Activated T-helper 1 cell treated with anti-CD3 and anti-CD28 coated beads, Interleukin-12 subunit alpha, Interleukin-12 subunit beta, Interleukin-2, Interleukin-4 antibody, amounts not matched to agents 30 ng/mL and 10 ng/mL and 1 ng/mL, durations not matched to agents 14 hours and 24 hours and 36 hours (primary cell): ENCODE measurements around the gene ZNF248. TPM values are rescaled to one million over a fixed set of nuclear protein-coding genes. Genes with fewer than 3 reads are reported as not detected.
A peak's percentile ranks its signal among the peaks of the same experiment; 100 is the strongest.
"Not testable (repeated sequence)": the region's sequence is repeated elsewhere in the genome, so short reads cannot be mapped to it uniquely, and the experiment has no call there.

Experiments
- DNase-seq: peaks from one replicate; pipeline ENCODE4 v3.0.0; 2021; ENCODE audit warnings: low spot score
- H3K27ac Mint-ChIP-seq: one replicate; pipeline ENCODE4 v1.8.0; 2021; ENCODE audit warnings: mild to moderate bottlenecking, mixed read lengths
- H3K27me3 Mint-ChIP-seq: one replicate; pipeline ENCODE4 v1.8.0; 2022; ENCODE audit warnings: mild to moderate bottlenecking, moderate library complexity, mixed read lengths; ENCODE audit not compliant: insufficient read depth
- H3K36me3 Mint-ChIP-seq: one replicate; pipeline ENCODE4 v1.8.0; 2021; ENCODE audit warnings: low read depth, mixed read lengths
- H3K4me1 Mint-ChIP-seq: one replicate; pipeline ENCODE4 v1.8.0; 2021; ENCODE audit warnings: low read depth, mixed read lengths
- H3K4me3 Mint-ChIP-seq: one replicate; pipeline ENCODE4 v1.8.0; 2021; ENCODE audit warnings: mild to moderate bottlenecking, moderate library complexity, mixed read lengths
- H3K9me3 Mint-ChIP-seq: one replicate; pipeline ENCODE4 v1.8.0; 2021; ENCODE audit warnings: mixed read lengths
- intact Hi-C: fragments of 100-400 bp; cut with micrococcal nuclease; formaldehyde crosslinking; loops from one replicate; pipeline ENCODE4 v1.15.1; 2024
- total RNA-seq: library from RNA; stranded (reverse); gene quantifications from 2 replicates; pipeline ENCODE4 v1.2.3, GENCODE V29; 2022

The ZNF248 gene
- total RNA-seq, 1 donor from 2014 or later: 7.9 TPM

- intact Hi-C loops: no loop called here
- Mint-ChIP-seq H3K27ac (no peak overlapping the region), H3K4me1 (peaks cover 21% of the 10 kb centered on the region), H3K27me3 (no peaks in the 10 kb centered on the region), H3K9me3 (no peaks in the 10 kb centered on the region), H3K36me3 (no peaks in the 10 kb centered on the region), H3K4me3 (no peak overlapping the region)
- no peak for DNase-seq
Observed at GRCh38 chr10:37860494-37861190, 3.2 kb upstream of the ZNF248 start.

- not testable (repeated sequence) for H3K27ac Mint-ChIP-seq, H3K9me3 Mint-ChIP-seq, DNase-seq, H3K27me3 Mint-ChIP-seq, H3K36me3 Mint-ChIP-seq, H3K4me3 Mint-ChIP-seq
- intact Hi-C loops: loop anchor here (5.0 kb wide), 1 partner anchor 498 kb away; no protein-coding TSS in a partner anchor
- peaks cover 28% of the 10 kb centered on the region for H3K4me1 Mint-ChIP-seq
Observed at GRCh38 chr10:37859270-37859669, 1.9 kb upstream of the ZNF248 start.

- H3K36me3 Mint-ChIP-seq: peaks cover 11% of the 10 kb centered on the region
- peaks cover 30% of the 10 kb centered on the region for H3K4me1 Mint-ChIP-seq
- H3K27ac Mint-ChIP-seq: peak overlapping the region; percentile 95
- no peaks in the 10 kb centered on the region for H3K27me3 Mint-ChIP-seq
- H3K4me3 Mint-ChIP-seq: peak overlapping the region; percentile 89
- intact Hi-C loops: loop anchor here (1.0 to 5.0 kb wide), 5 partner anchors 119 to 545 kb away; partner anchors contain the start of genes ZNF25, ZNF33A and ZNF37A
- DNase-seq: peak; percentile 12
- H3K9me3 Mint-ChIP-seq: no peaks in the 10 kb centered on the region
Observed at GRCh38 chr10:37856881-37857286, 526 bp downstream of the ZNF248 start.

GRCh38 chr10:37855636-37856035, 1.8 kb downstream of the ZNF248 start:
- H3K27ac Mint-ChIP-seq: no peak overlapping the region
- H3K9me3 Mint-ChIP-seq: no peaks in the 10 kb centered on the region
- peaks cover 30% of the 10 kb centered on the region for H3K4me1 Mint-ChIP-seq
- H3K4me3 Mint-ChIP-seq: peak overlapping the region; percentile 41
- DNase-seq: no peak
- intact Hi-C loops: loop anchor here (5.0 kb wide), 1 partner anchor 502 kb away; no protein-coding TSS in a partner anchor
- H3K27me3 Mint-ChIP-seq: no peaks in the 10 kb centered on the region
- H3K36me3 Mint-ChIP-seq: peaks cover 14% of the 10 kb centered on the region

- Mint-ChIP-seq H3K36me3 (peaks cover 14% of the 10 kb centered on the region), H3K27me3 (no peaks in the 10 kb centered on the region), H3K4me3 (no peak overlapping the region), H3K27ac (no peak overlapping the region), H3K4me1 (peaks cover 30% of the 10 kb centered on the region), H3K9me3 (no peaks in the 10 kb centered on the region)
- DNase-seq: no peak
- intact Hi-C loops: loop anchor here (5.0 kb wide), 1 partner anchor 503 kb away; no protein-coding TSS in a partner anchor
Observed at GRCh38 chr10:37854626-37855025, 2.8 kb downstream of the ZNF248 start.

GRCh38 chr10:37844644-37845043, 12.8 kb downstream of the ZNF248 start:
- no peaks in the 10 kb centered on the region for H3K27me3 Mint-ChIP-seq
- no peak for DNase-seq
- H3K27ac Mint-ChIP-seq: no peak overlapping the region

GRCh38 chr10:37839243-37839642, 18.2 kb downstream of the ZNF248 start:
- DNase-seq: no peak
- H3K36me3 Mint-ChIP-seq: peaks cover 54% of the 10 kb centered on the region
- no peak overlapping the region for H3K4me3 Mint-ChIP-seq
- no peaks in the 10 kb centered on the region for H3K27me3 Mint-ChIP-seq
- no peak overlapping the region for H3K27ac Mint-ChIP-seq
- peaks cover 68% of the 10 kb centered on the region for H3K9me3 Mint-ChIP-seq
- intact Hi-C loops: no loop called here
- no peaks in the 10 kb centered on the region for H3K4me1 Mint-ChIP-seq

More at GRCh38 chr10:37844644-37845043, 12.8 kb downstream of the ZNF248 start:
- Mint-ChIP-seq H3K36me3 (peaks cover 21% of the 10 kb centered on the region), H3K4me1 (no peaks in the 10 kb centered on the region), H3K4me3 (no peak overlapping the region), H3K9me3 (peaks cover 37% of the 10 kb centered on the region)
- intact Hi-C loops: loop anchor here (2.0 kb wide), 1 partner anchor 36 kb away; no protein-coding TSS in a partner anchor

- intact Hi-C loops: no loop called here
- Mint-ChIP-seq H3K36me3 (peaks cover 79% of the 10 kb centered on the region), H3K9me3 (peaks cover 96% of the 10 kb centered on the region), H3K27me3 (no peaks in the 10 kb centered on the region), H3K27ac (no peak overlapping the region), H3K4me3 (no peak overlapping the region), H3K4me1 (no peaks in the 10 kb centered on the region)
- DNase-seq: no peak
Observed at GRCh38 chr10:37831495-37832333, 25.7 kb downstream of the ZNF248 start.

- H3K27me3 Mint-ChIP-seq: no peaks in the 10 kb centered on the region
- peaks cover 72% of the 10 kb centered on the region for H3K9me3 Mint-ChIP-seq
- intact Hi-C loops: no loop called here
- H3K27ac Mint-ChIP-seq: no peak overlapping the region
- H3K4me3 Mint-ChIP-seq: no peak overlapping the region
- H3K36me3 Mint-ChIP-seq: peaks cover 38% of the 10 kb centered on the region
- DNase-seq: no peak
- H3K4me1 Mint-ChIP-seq: no peaks in the 10 kb centered on the region
Observed at GRCh38 chr10:37826806-37827205, 30.6 kb downstream of the ZNF248 start.

- peaks cover 4% of the 10 kb centered on the region for H3K36me3 Mint-ChIP-seq
- DNase-seq: no peak
- intact Hi-C loops: no loop called here
Observed at GRCh38 chr10:37821237-37821636, 36.2 kb downstream of the ZNF248 start.

GRCh38 chr10:37819797-37820196, 37.6 kb downstream of the ZNF248 start:
- intact Hi-C loops: no loop called here
- Mint-ChIP-seq H3K4me3 (no peak overlapping the region), H3K27me3 (no peaks in the 10 kb centered on the region), H3K36me3 (no peaks in the 10 kb centered on the region), H3K9me3 (peaks cover 68% of the 10 kb centered on the region), H3K4me1 (no peaks in the 10 kb centered on the region), H3K27ac (no peak overlapping the region)
- DNase-seq: no peak

More at GRCh38 chr10:37821237-37821636, 36.2 kb downstream of the ZNF248 start:
- Mint-ChIP-seq H3K4me1 (no peaks in the 10 kb centered on the region), H3K4me3 (no peak overlapping the region), H3K9me3 (peaks cover 63% of the 10 kb centered on the region), H3K27ac (no peak overlapping the region), H3K27me3 (no peaks in the 10 kb centered on the region)

GRCh38 chr10:37816290-37816689, 41.1 kb downstream of the ZNF248 start:
- Mint-ChIP-seq H3K4me3 (no peak overlapping the region), H3K36me3 (no peaks in the 10 kb centered on the region), H3K27ac (no peak overlapping the region), H3K27me3 (no peaks in the 10 kb centered on the region), H3K9me3 (peaks cover 72% of the 10 kb centered on the region), H3K4me1 (no peaks in the 10 kb centered on the region)
- intact Hi-C loops: no loop called here
- no peak for DNase-seq

- no peak overlapping the region for H3K27ac Mint-ChIP-seq
- no peaks in the 10 kb centered on the region for H3K27me3 Mint-ChIP-seq
- no peak overlapping the region for H3K4me3 Mint-ChIP-seq
- H3K4me1 Mint-ChIP-seq: no peaks in the 10 kb centered on the region
- intact Hi-C loops: no loop called here
- no peaks in the 10 kb centered on the region for H3K36me3 Mint-ChIP-seq
- peaks cover 64% of the 10 kb centered on the region for H3K9me3 Mint-ChIP-seq
- DNase-seq: no peak
Observed at GRCh38 chr10:37813763-37814162, 43.6 kb downstream of the ZNF248 start.
